SK-N-SH (cell line): ENCODE data around the gene FARSB. TPM values are rescaled to one million over a fixed set of nuclear protein-coding genes. Genes with fewer than 3 reads are reported as not detected.

Source experiments
- CTCF ChIA-PET: fragments of 300-600, 350-600 bp; formaldehyde crosslinking; extraction: SDS; loops from one replicate; lab custom pipeline; 2021; lab: Yijun Ruan, JAX
- POLR2A ChIA-PET: fragments of 350-600 bp; sonication (Branson Sonifier 250); formaldehyde crosslinking; extraction: SDS; loops from one replicate; lab custom pipeline; 2020; ENCODE audit warnings: antibody characterized with exemption, inconsistent platforms; lab: Yijun Ruan, JAX
- DNase-seq: peaks from one replicate; pipeline ENCODE4 v3.0.0; 2012
- H2AFZ ChIP-seq: fragments of 200-600 bp; sonication (generic); 2 replicates; pipeline ENCODE4 v1.8.1; 2016; ENCODE audit warnings: antibody characterized with exemption, mild to moderate bottlenecking, low read depth
- H3F3A ChIP-seq: fragments of 200-600 bp; sonication (generic); replicated peaks from 2 replicates; pipeline ENCODE3; 2016; ENCODE audit warnings: antibody characterized with exemption, mild to moderate bottlenecking; ENCODE audit not compliant: insufficient read depth
- H3K27ac ChIP-seq, 2 experiments: fragments of 200-500 bp in 1 of 2; fragments of 200-600 bp in 1 of 2; sonication (Bioruptor generic) in 1 of 2; sonication (generic), shearing (Covaris generic) in 1 of 2; 2 replicates each; pipeline versions ENCODE4 v1.5.1 to v1.6.1; 2014 to 2016; ENCODE audit warnings: low read depth in 2 of 2, inconsistent platforms in 1 of 2, low read length in 1 of 2, mild to moderate bottlenecking in 1 of 2, mixed read lengths in 1 of 2
- H3K27me3 ChIP-seq: fragments of 200-600 bp; sonication (generic), shearing (Covaris generic); 2 replicates; pipeline ENCODE4 v1.6.1; 2016; ENCODE audit warnings: mixed run types; ENCODE audit not compliant: insufficient read depth
- H3K36me3 ChIP-seq, 2 experiments: fragments of 200-500 bp in 1 of 2; fragments of 200-600 bp in 1 of 2; sonication (Bioruptor generic) in 1 of 2; sonication (generic) in 1 of 2; replicated peaks in 1 of 2; 2 replicates each; pipeline versions ENCODE3 to v1.5.1; 2014 to 2016; ENCODE audit warnings: low read length in 1 of 2, mild to moderate bottlenecking in 1 of 2; ENCODE audit not compliant: insufficient read depth in 2 of 2, control insufficient read depth in 1 of 2
- H3K4me1 ChIP-seq, 2 experiments: fragments of 200-500 bp in 1 of 2; fragments of 200-600 bp in 1 of 2; sonication (Bioruptor generic) in 1 of 2; sonication (generic), shearing (Covaris generic) in 1 of 2; 2 replicates each; pipeline versions ENCODE4 v1.5.1 to v1.6.1; 2014 to 2016; ENCODE audit warnings: low read depth in 1 of 2, low read length in 1 of 2, mixed run types in 1 of 2; ENCODE audit not compliant: insufficient read depth in 2 of 2, control insufficient read depth in 1 of 2
- H3K4me2 ChIP-seq: fragments of 200-600 bp; sonication (generic), shearing (Covaris generic); 2 replicates; pipeline ENCODE4 v1.6.1; 2017; ENCODE audit warnings: mixed run types
- H3K4me3 ChIP-seq, 2 experiments: fragments of 200-500 bp in 1 of 2; fragments of 200-600 bp in 1 of 2; sonication (Bioruptor generic) in 1 of 2; sonication (generic), shearing (Covaris generic) in 1 of 2; 2 replicates each; pipeline versions ENCODE4 v1.5.1 to v1.8.1; 2014 to 2016; ENCODE audit warnings: low read depth in 2 of 2, inconsistent platforms in 1 of 2, low read length in 1 of 2, mild to moderate bottlenecking in 1 of 2, mixed read lengths in 1 of 2, moderate library complexity in 1 of 2
- H3K79me2 ChIP-seq: fragments of 200-600 bp; sonication (generic); 2 replicates; pipeline ENCODE4 v1.8.1; 2017; ENCODE audit warnings: mild to moderate bottlenecking; ENCODE audit not compliant: insufficient read depth
- H3K9ac ChIP-seq: fragments of 200-600 bp; sonication (generic); 2 replicates; pipeline ENCODE4 v1.6.1; 2017; ENCODE audit warnings: mixed run types
- H3K9me2 ChIP-seq: fragments of 200-600 bp; sonication (generic); 2 replicates; pipeline ENCODE4 v1.6.1; 2017; ENCODE audit warnings: mixed run types
- H3K9me3 ChIP-seq: fragments of 200-600 bp; sonication (generic); 2 replicates; pipeline ENCODE4 v1.6.1; 2017; ENCODE audit warnings: mixed run types, mild to moderate bottlenecking, moderate library complexity
- H4K20me1 ChIP-seq: fragments of 200-600 bp; sonication (generic); 2 replicates; pipeline ENCODE4 v1.6.1; 2017; ENCODE audit warnings: mild to moderate bottlenecking, mixed run types; ENCODE audit not compliant: insufficient read depth
- ELF1 ChIP-seq: IDR thresholded peaks from 2 replicates; pipeline ENCODE4 v1.4.0; 2012
- EZH2phosphoT487 ChIP-seq: fragments of 200-600 bp; sonication (generic); IDR thresholded peaks from 2 replicates; pipeline ENCODE4 v1.6.1; 2017; ENCODE audit warnings: low read depth, mixed run types, mild to moderate bottlenecking, antibody characterized with exemption, moderate library complexity, borderline replicate concordance
- FOXJ3 ChIP-seq: sonication (generic); formaldehyde crosslinking; IDR thresholded peaks from 2 replicates; pipeline ENCODE4 v1.5.1; 2020; ENCODE audit warnings: mild to moderate bottlenecking, missing genetic modification reagents
- GATA2 ChIP-seq: sonication (generic); formaldehyde crosslinking; IDR thresholded peaks from 2 replicates; pipeline ENCODE4 v1.5.0; 2020; ENCODE audit warnings: mild to moderate bottlenecking, missing genetic modification reagents
- PBX3 ChIP-seq: IDR thresholded peaks from 2 replicates; pipeline ENCODE4; 2012
- RAD21 ChIP-seq: IDR thresholded peaks from 2 replicates; pipeline ENCODE4 v1.6.1; 2012; ENCODE audit warnings: mild to moderate bottlenecking, low read length
- RCOR1 ChIP-seq: fragments of 150-350 bp; IDR thresholded peaks from 2 replicates; pipeline ENCODE4 v1.6.1; 2017; ENCODE audit warnings: antibody characterized with exemption, low read length
- RXRA ChIP-seq: IDR thresholded peaks from 2 replicates; pipeline ENCODE4 v1.4.0; 2012; ENCODE audit warnings: low read depth, mild to moderate bottlenecking, borderline replicate concordance
- USF2 ChIP-seq: fragments of 150-350 bp; IDR thresholded peaks from 2 replicates; pipeline ENCODE4 v1.6.1; 2017; ENCODE audit warnings: antibody characterized with exemption, low read length, low read depth, borderline replicate concordance
- WGBS: methylation state at CpG from one replicate; pipeline ENCODE4 v1.1.6; 2017; ENCODE audit warnings: low lambda C conversion rate; 5-methylcytosine and 5-hydroxymethylcytosine counted together
- polyA plus RNA-seq, 3 experiments: library from polyadenylated mRNA; depleted of rRNA; stranded (reverse); fragments of >200 nt; gene quantifications; 2 replicates each; pipeline ENCODE4 v1.2.3, GENCODE V29; 2012
- TF ChIP-seq, protein P1 (sequence below): fragments of 200-600 bp; sonication (generic); IDR thresholded peaks from 2 replicates; pipeline ENCODE4 v1.6.1; 2017; ENCODE audit warnings: antibody characterized with exemption, mild to moderate bottlenecking, moderate library complexity
- TF ChIP-seq, protein P2 (sequence below): IDR thresholded peaks from 2 replicates; pipeline ENCODE4 v1.4.0; 2012; ENCODE audit warnings: low read depth, borderline replicate concordance
- TF ChIP-seq, protein P3 (sequence below): fragments of 150-350 bp; IDR thresholded peaks from 2 replicates; pipeline ENCODE4 v1.6.1; 2016; ENCODE audit warnings: mild to moderate bottlenecking, low read depth, low read length

FARSB gene
- polyA plus RNA-seq, 1 of the 3 experiments (the other 2 are of a cell fraction) = 15.4 TPM

GRCh38 chr2:222673273-222673672 is 17.4 kb upstream of the FARSB start (continued):
- TF ChIP-seq, protein P1, sequence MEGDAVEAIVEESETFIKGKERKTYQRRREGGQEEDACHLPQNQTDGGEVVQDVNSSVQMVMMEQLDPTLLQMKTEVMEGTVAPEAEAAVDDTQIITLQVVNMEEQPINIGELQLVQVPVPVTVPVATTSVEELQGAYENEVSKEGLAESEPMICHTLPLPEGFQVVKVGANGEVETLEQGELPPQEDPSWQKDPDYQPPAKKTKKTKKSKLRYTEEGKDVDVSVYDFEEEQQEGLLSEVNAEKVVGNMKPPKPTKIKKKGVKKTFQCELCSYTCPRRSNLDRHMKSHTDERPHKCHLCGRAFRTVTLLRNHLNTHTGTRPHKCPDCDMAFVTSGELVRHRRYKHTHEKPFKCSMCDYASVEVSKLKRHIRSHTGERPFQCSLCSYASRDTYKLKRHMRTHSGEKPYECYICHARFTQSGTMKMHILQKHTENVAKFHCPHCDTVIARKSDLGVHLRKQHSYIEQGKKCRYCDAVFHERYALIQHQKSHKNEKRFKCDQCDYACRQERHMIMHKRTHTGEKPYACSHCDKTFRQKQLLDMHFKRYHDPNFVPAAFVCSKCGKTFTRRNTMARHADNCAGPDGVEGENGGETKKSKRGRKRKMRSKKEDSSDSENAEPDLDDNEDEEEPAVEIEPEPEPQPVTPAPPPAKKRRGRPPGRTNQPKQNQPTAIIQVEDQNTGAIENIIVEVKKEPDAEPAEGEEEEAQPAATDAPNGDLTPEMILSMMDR = no peak
- TF ChIP-seq USF2 (no peak), PBX3 (no peak), EZH2phosphoT487 (no peak), RCOR1 (no peak), FOXJ3 (CRISPR knock-in tag) (no peak), ELF1 (no peak), GATA2 (CRISPR knock-in tag) (no peak)
- TF ChIP-seq, protein P2, sequence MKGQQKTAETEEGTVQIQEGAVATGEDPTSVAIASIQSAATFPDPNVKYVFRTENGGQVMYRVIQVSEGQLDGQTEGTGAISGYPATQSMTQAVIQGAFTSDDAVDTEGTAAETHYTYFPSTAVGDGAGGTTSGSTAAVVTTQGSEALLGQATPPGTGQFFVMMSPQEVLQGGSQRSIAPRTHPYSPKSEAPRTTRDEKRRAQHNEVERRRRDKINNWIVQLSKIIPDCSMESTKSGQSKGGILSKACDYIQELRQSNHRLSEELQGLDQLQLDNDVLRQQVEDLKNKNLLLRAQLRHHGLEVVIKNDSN = no peak

- DNase-seq = no peak
- H3K36me3 ChIP-seq = no peaks in the 10 kb centered on the region
- CTCF ChIA-PET = interaction anchor here (0.7 to 3.0 kb wide), 3 partner anchors 12 to 19 kb away, joined by 3 to 20 read pairs (median 3); no protein-coding TSS in a partner anchor
- TF ChIP-seq RXRA (no peak), RAD21 (0 out of 2 replicates have a peak, but pooled peaks have one; percentile 1)
- TF ChIP-seq, protein P3, sequence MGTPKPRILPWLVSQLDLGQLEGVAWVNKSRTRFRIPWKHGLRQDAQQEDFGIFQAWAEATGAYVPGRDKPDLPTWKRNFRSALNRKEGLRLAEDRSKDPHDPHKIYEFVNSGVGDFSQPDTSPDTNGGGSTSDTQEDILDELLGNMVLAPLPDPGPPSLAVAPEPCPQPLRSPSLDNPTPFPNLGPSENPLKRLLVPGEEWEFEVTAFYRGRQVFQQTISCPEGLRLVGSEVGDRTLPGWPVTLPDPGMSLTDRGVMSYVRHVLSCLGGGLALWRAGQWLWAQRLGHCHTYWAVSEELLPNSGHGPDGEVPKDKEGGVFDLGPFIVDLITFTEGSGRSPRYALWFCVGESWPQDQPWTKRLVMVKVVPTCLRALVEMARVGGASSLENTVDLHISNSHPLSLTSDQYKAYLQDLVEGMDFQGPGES = no peak
- H3K4me1 ChIP-seq = peaks cover 0 to 9% of the 10 kb centered on the region in 2 experiments; a peak in 1 of 4 replicates
- H3K4me2 ChIP-seq = peak overlapping the region; percentile 89
- H3K79me2 ChIP-seq = no peaks in the 10 kb centered on the region
- no peak overlapping the region for H3K27ac ChIP-seq
- H3K27me3 ChIP-seq = peaks cover 5% of the 10 kb centered on the region; the same call in 1 of the 2 replicates
- no peak overlapping the region for H3K9ac ChIP-seq
- H3K4me3 ChIP-seq = peak overlapping the region; percentile 53 to 60
- WGBS = 28% methylated on average over 10 of the region's 10 CpGs
- peak overlapping the region; percentile 59; the same call in 1 of the 2 replicates for H2AFZ ChIP-seq
- H3K9me2 ChIP-seq = no peaks in the 10 kb centered on the region
- POLR2A ChIA-PET = no interaction called here
- H3F3A ChIP-seq = no peaks in the 10 kb centered on the region
- H3K9me3 ChIP-seq = no peaks in the 10 kb centered on the region
- H4K20me1 ChIP-seq = no peaks in the 10 kb centered on the region
Measured at GRCh38 chr2:222672068-222672401, 16.1 kb upstream of the FARSB start.
